Neural cell (in vitro differentiated cells): ENCODE measurements around the gene LTN1.

Experiments used
- POLR2AphosphoS5 ChIP-seq: IDR thresholded peaks from 2 replicates; pipeline ENCODE4 v1.6.1; 2012
- TF ChIP-seq, protein P1 (sequence below): fragments of 450-650 bp; IDR thresholded peaks from 2 replicates; pipeline ENCODE4 v1.5.1; 2014; ENCODE audit warnings: antibody characterized with exemption, mild to moderate bottlenecking, moderate library complexity; ENCODE audit not compliant: poor library complexity, severe bottlenecking

DNA sequence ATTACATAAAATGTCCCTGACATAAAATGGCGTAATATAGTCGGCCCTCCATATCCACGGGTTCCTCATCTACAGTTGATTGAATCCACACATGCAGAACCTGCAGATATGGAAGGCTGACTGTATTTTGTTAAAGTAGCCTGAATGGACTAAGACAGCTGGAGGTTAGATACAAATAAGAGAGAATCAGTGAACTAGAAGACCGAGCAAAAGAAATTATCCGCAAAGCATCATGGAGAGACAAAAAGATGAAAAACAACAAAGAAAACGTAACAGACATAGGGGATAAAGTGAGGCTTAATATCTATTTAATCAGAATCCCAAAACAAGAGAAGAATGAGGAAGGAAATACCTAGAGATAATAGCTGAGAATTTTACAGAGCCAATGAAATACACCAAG lies 20.3 kb downstream of the LTN1 start:
- TF ChIP-seq, protein P1, sequence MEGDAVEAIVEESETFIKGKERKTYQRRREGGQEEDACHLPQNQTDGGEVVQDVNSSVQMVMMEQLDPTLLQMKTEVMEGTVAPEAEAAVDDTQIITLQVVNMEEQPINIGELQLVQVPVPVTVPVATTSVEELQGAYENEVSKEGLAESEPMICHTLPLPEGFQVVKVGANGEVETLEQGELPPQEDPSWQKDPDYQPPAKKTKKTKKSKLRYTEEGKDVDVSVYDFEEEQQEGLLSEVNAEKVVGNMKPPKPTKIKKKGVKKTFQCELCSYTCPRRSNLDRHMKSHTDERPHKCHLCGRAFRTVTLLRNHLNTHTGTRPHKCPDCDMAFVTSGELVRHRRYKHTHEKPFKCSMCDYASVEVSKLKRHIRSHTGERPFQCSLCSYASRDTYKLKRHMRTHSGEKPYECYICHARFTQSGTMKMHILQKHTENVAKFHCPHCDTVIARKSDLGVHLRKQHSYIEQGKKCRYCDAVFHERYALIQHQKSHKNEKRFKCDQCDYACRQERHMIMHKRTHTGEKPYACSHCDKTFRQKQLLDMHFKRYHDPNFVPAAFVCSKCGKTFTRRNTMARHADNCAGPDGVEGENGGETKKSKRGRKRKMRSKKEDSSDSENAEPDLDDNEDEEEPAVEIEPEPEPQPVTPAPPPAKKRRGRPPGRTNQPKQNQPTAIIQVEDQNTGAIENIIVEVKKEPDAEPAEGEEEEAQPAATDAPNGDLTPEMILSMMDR: no peak
- no peak for TF ChIP-seq POLR2AphosphoS5
